Erythroblast (primary cell): ENCODE measurements around the gene NFIX.

ENCODE experiments used
- GATA1 ChIP-seq: IDR thresholded peaks from 2 replicates; pipeline ENCODE4 v1.6.1; 2011; ENCODE audit warnings: low read depth, mild to moderate bottlenecking, control low read depth, low read length, moderate library complexity
- POLR2A ChIP-seq: IDR thresholded peaks from 2 replicates; pipeline ENCODE4 v1.6.1; 2011; ENCODE audit warnings: mild to moderate bottlenecking, low read length

GRCh38 chr19:12973236-12973635 is 22.0 kb upstream of the NFIX start:
- TF ChIP-seq POLR2A = no peak
- TF ChIP-seq GATA1 = no peak
